HCT116 (cell line): Measurements from ENCODE around the gene AOPEP. TPM values are rescaled to one million over a fixed set of nuclear protein-coding genes. Genes with fewer than 3 reads are reported as not detected.

Experiments used
- ATAC-seq: fragments of 200-7000 bp; cut with Tn5 transposase; 2 replicates; pipeline ENCODE4 v1.9.1; 2020; ENCODE audit warnings: mild to moderate bottlenecking, moderate library complexity
- BruUV-seq: library from RNA; stranded (reverse); fragments of 400-500 nt; replicated peaks from 2 replicates; lab custom pipeline; 2021; lab: Mats Ljungman, UMichigan
- CTCF ChIA-PET: fragments of 300-600 bp; sonication (Branson Sonifier 250); formaldehyde crosslinking; loops from one replicate; lab custom pipeline; 2021; ENCODE audit warnings: antibody characterized with exemption; lab: Charles Lee
- POLR2A ChIA-PET: fragments of 300-600, 350-600 bp; sonication (Branson Sonifier 250); formaldehyde crosslinking; loops from one replicate; lab custom pipeline; 2021; ENCODE audit warnings: antibody characterized with exemption; lab: Charles Lee
- RAD21 ChIA-PET, 2 experiments: fragments of 300-600 bp; sonication (Branson Sonifier 250); formaldehyde crosslinking; loops; one replicate each; lab custom pipeline; 2023; ENCODE audit warnings: low total read pairs in 2 of 2; ENCODE audit not compliant: uncharacterized antibody in 2 of 2, unreplicated experiment in 2 of 2, low non-redundant PET in 1 of 2; lab: Charles Lee
- DNase-seq: peaks from one replicate; pipeline ENCODE4 v3.0.0-alpha.2; 2010; ENCODE audit warnings: low read depth, low spot score
- H2AFZ ChIP-seq: fragments of 200-600 bp; shearing (Covaris generic), sonication (generic); 2 replicates; pipeline ENCODE4 v1.6.1; 2017; ENCODE audit warnings: low read depth, mixed run types, mixed read lengths, antibody characterized with exemption, low read length; ENCODE audit not compliant: poor library complexity, severe bottlenecking
- H3K27ac ChIP-seq: 2 replicates; pipeline ENCODE4 v1.5.1; 2012; ENCODE audit warnings: low read depth, low read length
- H3K27me3 ChIP-seq: fragments of 200-600 bp; sonication (generic); 2 replicates; pipeline ENCODE4 v1.6.1; 2016; ENCODE audit warnings: mixed run types, low read length, mixed read lengths; ENCODE audit not compliant: insufficient read depth
- H3K36me3 ChIP-seq, 2 experiments: fragments of 200-500 bp in 1 of 2; fragments of 200-600 bp in 1 of 2; sonication (Bioruptor generic) in 1 of 2; sonication (generic) in 1 of 2; 2 replicates each; pipeline versions ENCODE4 v1.5.1 to v1.6.1; 2014 to 2016; ENCODE audit warnings: low read length in 2 of 2, inconsistent platforms in 1 of 2, mixed read lengths in 1 of 2, mixed run types in 1 of 2; ENCODE audit not compliant: insufficient read depth in 2 of 2, control insufficient read depth in 1 of 2
- H3K4me1 ChIP-seq, 2 experiments: fragments of 200-600 bp in 1 of 2; sonication (generic) in 1 of 2; 2 replicates each; pipeline versions ENCODE4 v1.5.1 to v1.6.1; 2012 to 2017; ENCODE audit warnings: low read length in 2 of 2, inconsistent platforms in 1 of 2, mild to moderate bottlenecking in 1 of 2, mixed read lengths in 1 of 2, mixed run types in 1 of 2, moderate library complexity in 1 of 2; ENCODE audit not compliant: insufficient read depth in 2 of 2, control insufficient read depth in 1 of 2
- H3K4me2 ChIP-seq: fragments of 200-600 bp; sonication (generic); 2 replicates; pipeline ENCODE4 v1.6.1; 2017; ENCODE audit warnings: mixed run types, low read length, mixed read lengths
- H3K4me3 ChIP-seq, 2 experiments: fragments of 200-600 bp in 1 of 2; sonication (generic) in 1 of 2; replicated peaks in 1 of 2; 2 replicates each; pipeline ENCODE4 v1.5.1; 2011 to 2016; ENCODE audit warnings: low read length in 2 of 2, control low read depth in 1 of 2, low read depth in 1 of 2, mild to moderate bottlenecking in 1 of 2, mixed read lengths in 1 of 2, mixed run types in 1 of 2
- H3K79me2 ChIP-seq: fragments of 200-600 bp; sonication (generic); 2 replicates; pipeline ENCODE4 v1.6.1; 2017; ENCODE audit warnings: mild to moderate bottlenecking, mixed run types, low read length, moderate library complexity, mixed read lengths; ENCODE audit not compliant: insufficient read depth
- H3K9ac ChIP-seq: fragments of 200-600 bp; sonication (generic); 2 replicates; pipeline ENCODE4 v1.6.1; 2016; ENCODE audit warnings: low read length, mixed read lengths
- H3K9me2 ChIP-seq: fragments of 200-600 bp; sonication (generic), shearing (Covaris generic); 2 replicates; pipeline ENCODE4 v1.6.1; 2017; ENCODE audit warnings: mixed run types, mild to moderate bottlenecking, moderate library complexity; ENCODE audit not compliant: insufficient read depth
- H3K9me3 ChIP-seq, 2 experiments: fragments of 200-500 bp in 1 of 2; fragments of 200-600 bp in 1 of 2; sonication (Bioruptor generic) in 1 of 2; sonication (generic) in 1 of 2; 2 replicates each; pipeline ENCODE4 v1.6.1; 2014 to 2017; ENCODE audit warnings: low read length in 2 of 2, mixed read lengths in 2 of 2, inconsistent platforms in 1 of 2, low read depth in 1 of 2, mild to moderate bottlenecking in 1 of 2, mixed run types in 1 of 2, moderate library complexity in 1 of 2; ENCODE audit not compliant: control insufficient read depth in 1 of 2, insufficient read depth in 1 of 2
- H4K20me1 ChIP-seq: fragments of 200-600 bp; sonication (generic), shearing (Covaris generic); 2 replicates; pipeline ENCODE4 v1.6.1; 2017; ENCODE audit warnings: mixed run types, mild to moderate bottlenecking, moderate library complexity; ENCODE audit not compliant: insufficient read depth
- CBX3 ChIP-seq: IDR thresholded peaks from 2 replicates; pipeline ENCODE4 v1.6.1; 2012; ENCODE audit warnings: low read depth
- CEBPB ChIP-seq: IDR thresholded peaks from 2 replicates; pipeline ENCODE4 v1.6.1; 2012; ENCODE audit warnings: low read depth
- EGR1 ChIP-seq: IDR thresholded peaks from 2 replicates; pipeline ENCODE4 v1.6.1; 2012; ENCODE audit warnings: low read depth
- ELF1 ChIP-seq: IDR thresholded peaks from 2 replicates; pipeline ENCODE4 v1.6.1; 2012; ENCODE audit warnings: low read depth, borderline replicate concordance
- EZH2 ChIP-seq: fragments of 200-600 bp; sonication (generic); IDR thresholded peaks from 2 replicates; pipeline ENCODE4 v1.6.1; 2017; ENCODE audit warnings: antibody characterized with exemption, mixed run types
- FOSL1 ChIP-seq: IDR thresholded peaks from 2 replicates; pipeline ENCODE4 v1.6.1; 2012; ENCODE audit warnings: low read depth
- JUND ChIP-seq: IDR thresholded peaks from 2 replicates; pipeline ENCODE4 v1.6.1; 2012
- MAX ChIP-seq: IDR thresholded peaks from 2 replicates; pipeline ENCODE4 v1.6.1; 2012
- POLR2A ChIP-seq: IDR thresholded peaks from 2 replicates; pipeline ENCODE4 v1.7.0; 2011; ENCODE audit warnings: borderline replicate concordance; ENCODE audit not compliant: insufficient read depth, insufficient read length; ENCODE audit errors: extremely low read depth
- POLR2AphosphoS5 ChIP-seq: IDR thresholded peaks from 2 replicates; pipeline ENCODE4 v1.6.1; 2011; ENCODE audit warnings: mild to moderate bottlenecking, low read depth, low read length, moderate library complexity
- RAD21 ChIP-seq: IDR thresholded peaks from 2 replicates; pipeline ENCODE4 v1.6.1; 2012; ENCODE audit warnings: low read depth, mild to moderate bottlenecking
- REST ChIP-seq: IDR thresholded peaks from 2 replicates; pipeline ENCODE4 v1.6.1; 2012; ENCODE audit warnings: low read depth
- SRF ChIP-seq: IDR thresholded peaks from 2 replicates; pipeline ENCODE4 v1.6.1; 2012; ENCODE audit warnings: low read depth
- TCF7L2 ChIP-seq: IDR thresholded peaks from 2 replicates; pipeline ENCODE4 v1.7.0; 2011; ENCODE audit warnings: borderline replicate concordance, inconsistent platforms; ENCODE audit not compliant: insufficient read depth, insufficient read length; ENCODE audit errors: extremely low read depth
- YY1 ChIP-seq: IDR thresholded peaks from 2 replicates; pipeline ENCODE4 v1.6.1; 2011; ENCODE audit warnings: low read length, low read depth, moderate library complexity, mild to moderate bottlenecking; ENCODE audit not compliant: insufficient replicate concordance; ENCODE audit errors: extremely low read depth
- ZBTB33 ChIP-seq: IDR thresholded peaks from 2 replicates; pipeline ENCODE4 v1.6.1; 2011; ENCODE audit warnings: mild to moderate bottlenecking, low read length, moderate library complexity; ENCODE audit not compliant: insufficient replicate concordance; ENCODE audit errors: extremely low read depth
- ZFX ChIP-seq: fragments of 450-650 bp; IDR thresholded peaks from 2 replicates; pipeline ENCODE4 v1.6.1; 2017
- intact Hi-C: fragments of 100-400 bp; cut with micrococcal nuclease; formaldehyde crosslinking; loops from 2 replicates; pipeline ENCODE4 v1.10.0; 2022
- total RNA-seq: library from RNA; stranded (reverse); gene quantifications from one replicate; pipeline ENCODE4 v1.2.1, GENCODE V29; 2021; ENCODE audit not compliant: unreplicated experiment

Gene AOPEP
- total RNA-seq, 1 experiment from 2014 or later, result 15.1 TPM

- Histone ChIP-seq H3K36me3 (no peaks in the 10 kb centered on the region), H3K9me2 (no peaks in the 10 kb centered on the region), H3K27me3 (peaks cover 4% of the 10 kb centered on the region; the same call in 1 of the 2 replicates), H3K79me2 (no peaks in the 10 kb centered on the region), H3K4me1 (no peaks in the 10 kb centered on the region), H4K20me1 (no peaks in the 10 kb centered on the region)
- CTCF ChIA-PET, result no interaction called here
- no TSS peak for BruUV-seq
- TF ChIP-seq CEBPB (no peak), MAX (no peak), EGR1 (no peak), ELF1 (no peak), REST (no peak), EZH2 (no peak), ZBTB33 (no peak), ZFX (no peak), SRF (no peak), POLR2AphosphoS5 (no peak), POLR2A (no peak), JUND (no peak), YY1 (no peak), CBX3 (no peak), TCF7L2 (no peak), RAD21 (no peak), FOSL1 (no peak)
- TF ChIP-seq, all 23 proteins: peak for 0
- Histone ChIP-seq H3K9ac (no peak overlapping the region), H2AFZ (no peak overlapping the region), H3K4me3 (no peak overlapping the region), H3K9me3 (no peaks in the 10 kb centered on the region), H3K4me2 (no peak overlapping the region), H3K27ac (no peak overlapping the region)
- ChIA-PET RAD21 (no interaction called here), POLR2A (no interaction called here)
- no peak for DNase-seq
- intact Hi-C loops, result no loop called here
- ATAC-seq, result no peak
Measured at GRCh38 chr9:94693485-94694204, 32.9 kb upstream of the AOPEP start.
